Measurements from ENCODE around the gene TMEM120B.

DNA sequence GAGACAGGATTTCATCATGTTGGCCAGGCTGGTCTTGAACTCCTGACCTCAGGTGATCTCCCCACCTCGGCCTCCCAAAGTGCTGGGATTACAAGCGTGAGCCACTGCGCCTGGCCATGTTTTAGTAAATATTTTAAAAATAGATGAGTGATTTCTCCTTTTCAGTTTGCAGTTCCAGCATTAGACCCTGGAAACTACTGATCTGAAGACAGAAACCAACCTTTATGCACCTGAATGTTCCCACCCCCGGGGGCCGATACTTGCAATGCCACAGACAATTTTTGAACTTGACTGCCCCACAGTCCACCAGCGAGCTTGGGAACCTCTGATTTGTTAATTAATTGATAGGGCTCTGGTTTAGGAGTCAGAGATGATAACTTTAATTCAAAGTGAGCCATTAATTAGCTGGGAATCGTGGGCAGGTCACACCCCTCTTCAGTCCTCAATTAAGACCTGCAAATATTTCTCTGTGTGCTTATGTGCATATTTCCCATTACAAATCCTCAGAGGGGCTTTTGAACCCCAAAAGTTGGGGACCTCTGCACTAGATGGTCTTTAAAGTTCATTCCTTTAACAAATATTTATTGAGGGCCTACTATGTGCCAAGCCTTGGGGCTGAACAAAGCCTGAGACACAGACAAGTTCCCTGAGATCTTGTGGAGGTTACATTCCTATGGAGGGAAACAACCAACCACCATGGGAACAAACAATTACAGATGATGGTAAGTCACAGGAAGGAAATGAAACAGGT is 4.1 kb upstream of the TMEM120B start:
- TF ChIP-seq, protein P1, sequence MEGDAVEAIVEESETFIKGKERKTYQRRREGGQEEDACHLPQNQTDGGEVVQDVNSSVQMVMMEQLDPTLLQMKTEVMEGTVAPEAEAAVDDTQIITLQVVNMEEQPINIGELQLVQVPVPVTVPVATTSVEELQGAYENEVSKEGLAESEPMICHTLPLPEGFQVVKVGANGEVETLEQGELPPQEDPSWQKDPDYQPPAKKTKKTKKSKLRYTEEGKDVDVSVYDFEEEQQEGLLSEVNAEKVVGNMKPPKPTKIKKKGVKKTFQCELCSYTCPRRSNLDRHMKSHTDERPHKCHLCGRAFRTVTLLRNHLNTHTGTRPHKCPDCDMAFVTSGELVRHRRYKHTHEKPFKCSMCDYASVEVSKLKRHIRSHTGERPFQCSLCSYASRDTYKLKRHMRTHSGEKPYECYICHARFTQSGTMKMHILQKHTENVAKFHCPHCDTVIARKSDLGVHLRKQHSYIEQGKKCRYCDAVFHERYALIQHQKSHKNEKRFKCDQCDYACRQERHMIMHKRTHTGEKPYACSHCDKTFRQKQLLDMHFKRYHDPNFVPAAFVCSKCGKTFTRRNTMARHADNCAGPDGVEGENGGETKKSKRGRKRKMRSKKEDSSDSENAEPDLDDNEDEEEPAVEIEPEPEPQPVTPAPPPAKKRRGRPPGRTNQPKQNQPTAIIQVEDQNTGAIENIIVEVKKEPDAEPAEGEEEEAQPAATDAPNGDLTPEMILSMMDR (IDR thresholded peaks at IDR 0.05): no peak
- no peak for TF ChIP-seq POLR2A (IDR thresholded peaks at IDR 0.05)

All from lower leg skin (tissue), 3 donors.